Osteoblast (primary cell): ENCODE measurements around the gene SLFN14. TPM values are rescaled to one million over a fixed set of nuclear protein-coding genes. Genes with fewer than 3 reads are reported as not detected.
"Not testable (repeated sequence)": the region's sequence is repeated elsewhere in the genome, so short reads cannot be mapped to it uniquely, and the experiment has no call there.

Source experiments
- DNase-seq: peaks from one replicate; pipeline ENCODE4 v3.0.0; 2011; ENCODE audit warnings: low spot score, mixed read lengths; ENCODE audit not compliant: insufficient read length; ENCODE audit errors: missing footprints
- H2AFZ ChIP-seq: 2 replicates; pipeline ENCODE4 v1.6.0; 2011; ENCODE audit warnings: mild to moderate bottlenecking, low read length
- H3K27ac ChIP-seq: 2 replicates; pipeline ENCODE4 v1.5.1; 2011; ENCODE audit warnings: mild to moderate bottlenecking, low read depth, low read length, moderate library complexity
- H3K27me3 ChIP-seq: 2 replicates; pipeline ENCODE4 v1.6.0; 2012; ENCODE audit warnings: mild to moderate bottlenecking, control low read depth, inconsistent platforms, low read length, moderate library complexity; ENCODE audit not compliant: insufficient read depth
- H3K36me3 ChIP-seq: 2 replicates; pipeline ENCODE4 v1.5.1; 2011; ENCODE audit warnings: mild to moderate bottlenecking, low read length, control low read depth, moderate library complexity; ENCODE audit not compliant: insufficient read depth
- H3K4me1 ChIP-seq: 2 replicates; pipeline ENCODE4 v1.5.1; 2011; ENCODE audit warnings: mild to moderate bottlenecking, low read length, control low read depth, moderate library complexity; ENCODE audit not compliant: insufficient read depth
- H3K4me2 ChIP-seq: 2 replicates; pipeline ENCODE4 v1.6.0; 2011; ENCODE audit warnings: mild to moderate bottlenecking, low read length; ENCODE audit not compliant: insufficient read depth
- H3K4me3 ChIP-seq: fragments of 200-600 bp; sonication (generic); 3 replicates; pipeline ENCODE4 v1.5.1; 2012; ENCODE audit warnings: mild to moderate bottlenecking, low read length, inconsistent platforms; ENCODE audit not compliant: insufficient read depth
- H3K79me2 ChIP-seq: 2 replicates; pipeline ENCODE4 v1.6.0; 2012; ENCODE audit warnings: mild to moderate bottlenecking, low read length, control low read depth, inconsistent platforms; ENCODE audit not compliant: insufficient read depth
- H3K9me3 ChIP-seq: 2 replicates; pipeline ENCODE4 v1.5.1; 2011; ENCODE audit warnings: low read depth, low read length, control low read depth
- H4K20me1 ChIP-seq: 2 replicates; pipeline ENCODE4 v1.6.0; 2012; ENCODE audit warnings: mild to moderate bottlenecking, low read length, control low read depth; ENCODE audit not compliant: insufficient read depth
- total RNA-seq: library from RNA; depleted of rRNA; stranded (reverse); fragments of >200 nt; gene quantifications from 2 replicates; pipeline ENCODE4 v1.2.3, GENCODE V29; 2012
- TF ChIP-seq, protein P1 (sequence below): IDR thresholded peaks from 2 replicates; pipeline ENCODE4 v1.5.1; 2011; ENCODE audit warnings: mild to moderate bottlenecking, low read depth, low read length, moderate library complexity; ENCODE audit errors: extremely low read depth

The SLFN14 gene
- total RNA-seq, 1 donor = under 0.01 TPM

DNA sequence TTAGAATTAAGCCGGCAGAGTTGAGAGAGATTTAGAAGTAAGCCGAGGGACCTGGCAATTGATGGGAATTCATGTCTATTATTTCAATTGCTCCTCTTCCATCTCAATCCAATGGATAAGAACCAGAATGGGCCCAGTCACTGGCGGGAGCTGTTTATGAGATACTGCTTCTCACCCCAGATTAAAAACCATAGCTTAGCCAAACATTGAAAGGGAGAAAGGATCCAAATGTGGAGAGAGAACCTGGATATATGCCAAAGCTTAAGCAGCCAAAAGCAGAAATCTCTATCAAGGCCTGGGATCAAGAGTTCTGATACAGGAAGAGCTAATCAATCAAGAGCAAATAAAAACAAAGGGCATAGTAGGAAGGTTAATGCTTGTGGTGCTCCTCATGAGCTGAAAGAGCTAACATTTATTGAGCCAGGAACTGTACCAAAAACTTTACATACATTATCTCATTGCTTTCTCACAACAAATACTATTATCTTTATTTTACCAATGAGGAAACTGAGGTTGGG is 26.0 kb downstream of the SLFN14 start:
- no peak for DNase-seq
- Histone ChIP-seq H3K27ac (no peak overlapping the region), H4K20me1 (no peaks in the 10 kb centered on the region), H3K27me3 (no peaks in the 10 kb centered on the region), H3K4me1 (peaks cover 4% of the 10 kb centered on the region), H3K79me2 (no peaks in the 10 kb centered on the region), H3K36me3 (no peaks in the 10 kb centered on the region), H3K9me3 (no peaks in the 10 kb centered on the region), H3K4me2 (no peak overlapping the region), H2AFZ (no peak overlapping the region), H3K4me3 (no peak overlapping the region)
- TF ChIP-seq, protein P1, sequence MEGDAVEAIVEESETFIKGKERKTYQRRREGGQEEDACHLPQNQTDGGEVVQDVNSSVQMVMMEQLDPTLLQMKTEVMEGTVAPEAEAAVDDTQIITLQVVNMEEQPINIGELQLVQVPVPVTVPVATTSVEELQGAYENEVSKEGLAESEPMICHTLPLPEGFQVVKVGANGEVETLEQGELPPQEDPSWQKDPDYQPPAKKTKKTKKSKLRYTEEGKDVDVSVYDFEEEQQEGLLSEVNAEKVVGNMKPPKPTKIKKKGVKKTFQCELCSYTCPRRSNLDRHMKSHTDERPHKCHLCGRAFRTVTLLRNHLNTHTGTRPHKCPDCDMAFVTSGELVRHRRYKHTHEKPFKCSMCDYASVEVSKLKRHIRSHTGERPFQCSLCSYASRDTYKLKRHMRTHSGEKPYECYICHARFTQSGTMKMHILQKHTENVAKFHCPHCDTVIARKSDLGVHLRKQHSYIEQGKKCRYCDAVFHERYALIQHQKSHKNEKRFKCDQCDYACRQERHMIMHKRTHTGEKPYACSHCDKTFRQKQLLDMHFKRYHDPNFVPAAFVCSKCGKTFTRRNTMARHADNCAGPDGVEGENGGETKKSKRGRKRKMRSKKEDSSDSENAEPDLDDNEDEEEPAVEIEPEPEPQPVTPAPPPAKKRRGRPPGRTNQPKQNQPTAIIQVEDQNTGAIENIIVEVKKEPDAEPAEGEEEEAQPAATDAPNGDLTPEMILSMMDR = no peak

DNA sequence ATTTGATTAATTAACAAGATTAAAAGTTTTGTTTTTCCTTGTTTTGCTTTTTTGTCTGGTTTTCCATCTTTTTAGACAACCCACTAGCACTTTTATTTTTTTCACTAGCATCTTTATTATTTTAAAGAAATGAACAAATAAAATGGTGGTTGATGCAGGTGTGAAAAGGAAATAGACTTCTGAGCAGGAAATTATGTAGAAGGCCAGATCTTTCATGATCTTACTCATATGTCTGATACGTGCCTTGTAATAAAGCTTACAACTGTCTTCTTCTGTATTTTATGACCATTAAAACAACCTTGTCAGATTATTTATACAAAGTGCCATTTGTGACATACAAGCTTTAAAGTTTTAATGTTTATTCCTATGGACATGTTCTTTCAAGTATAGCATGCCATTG is 29.5 kb downstream of the SLFN14 start:
- Histone ChIP-seq H3K79me2 (no peaks in the 10 kb centered on the region), H3K9me3 (no peaks in the 10 kb centered on the region), H3K4me1 (no peaks in the 10 kb centered on the region), H2AFZ (no peak overlapping the region), H3K27ac (no peak overlapping the region), H3K4me3 (no peak overlapping the region), H3K4me2 (no peak overlapping the region), H4K20me1 (no peaks in the 10 kb centered on the region), H3K27me3 (no peaks in the 10 kb centered on the region), H3K36me3 (no peaks in the 10 kb centered on the region)
- DNase-seq = no peak
- TF ChIP-seq, protein P1 = no peak

DNA sequence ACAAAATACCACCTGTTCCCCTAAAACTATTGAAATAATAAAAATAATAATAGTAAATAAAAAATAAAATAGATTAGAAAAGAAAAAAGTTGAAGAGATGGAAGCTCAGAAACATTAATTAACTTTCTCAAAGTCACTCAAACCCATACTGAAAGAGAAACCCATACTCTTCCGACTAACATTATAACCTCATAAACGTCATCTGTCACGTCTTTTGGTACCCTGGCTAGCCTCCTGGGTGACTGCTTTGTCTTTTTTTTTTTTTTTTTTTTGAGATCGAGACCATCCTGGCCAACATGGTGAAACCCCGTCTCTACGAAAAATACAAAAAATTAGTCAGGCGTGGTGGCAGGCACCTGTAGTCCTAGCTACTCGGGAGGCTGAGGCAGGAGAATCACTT is 30.8 kb downstream of the SLFN14 start:
- no peak for DNase-seq
- Histone ChIP-seq H3K79me2 (no peaks in the 10 kb centered on the region), H3K4me3 (no peak overlapping the region), H3K27me3 (no peaks in the 10 kb centered on the region), H3K9me3 (no peaks in the 10 kb centered on the region), H3K27ac (no peak overlapping the region), H3K4me2 (no peak overlapping the region), H3K4me1 (no peaks in the 10 kb centered on the region), H4K20me1 (no peaks in the 10 kb centered on the region), H2AFZ (no peak overlapping the region), H3K36me3 (no peaks in the 10 kb centered on the region)
- TF ChIP-seq, protein P1 = no peak

DNA sequence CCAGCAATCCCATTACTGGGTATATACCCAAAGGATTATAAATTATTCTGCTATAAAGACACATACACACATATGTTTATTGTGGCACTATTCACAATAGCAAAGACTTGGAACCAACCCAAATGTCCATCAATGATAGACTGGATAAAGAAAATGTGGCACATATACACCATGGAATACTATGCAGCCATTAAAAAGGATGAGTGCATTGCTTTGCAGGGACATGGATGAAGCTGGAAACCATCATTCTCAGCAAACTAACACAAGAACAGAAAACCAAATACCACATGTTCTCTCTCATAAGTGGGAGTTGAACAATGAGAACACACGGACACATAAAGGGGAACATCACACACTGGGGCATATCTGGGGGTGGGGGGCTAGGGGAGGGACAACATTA is 31.3 kb downstream of the SLFN14 start:
- H3K9me3 ChIP-seq, H4K20me1 ChIP-seq, H2AFZ ChIP-seq, H3K4me3 ChIP-seq, H3K79me2 ChIP-seq, H3K4me1 ChIP-seq, H3K4me2 ChIP-seq, DNase-seq, H3K36me3 ChIP-seq, H3K27me3 ChIP-seq, H3K27ac ChIP-seq: not testable (repeated sequence)

DNA sequence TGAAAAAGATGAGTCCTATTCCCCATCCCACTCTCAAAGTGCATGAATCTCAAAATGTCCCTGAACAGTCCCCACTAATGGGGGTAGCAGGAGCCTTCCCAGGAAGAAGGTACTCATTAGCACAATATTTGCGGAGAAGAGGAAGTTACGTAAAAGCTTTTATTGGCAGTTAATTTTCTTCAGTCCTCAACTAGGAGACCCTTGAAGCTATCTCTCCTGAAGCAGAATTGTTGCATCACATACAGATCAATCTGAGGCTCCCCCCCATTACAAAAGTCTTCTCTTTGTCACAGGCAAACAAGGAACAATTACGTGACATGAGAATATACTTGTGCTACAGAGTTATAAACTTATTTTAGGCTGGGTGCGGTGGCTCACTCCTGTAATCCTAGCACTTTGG is 37.3 kb downstream of the SLFN14 start:
- no peak for DNase-seq
- Histone ChIP-seq H3K79me2 (no peaks in the 10 kb centered on the region), H3K27ac (no peak overlapping the region), H2AFZ (no peak overlapping the region), H3K4me3 (no peak overlapping the region), H3K9me3 (no peaks in the 10 kb centered on the region), H3K36me3 (no peaks in the 10 kb centered on the region), H3K27me3 (peaks cover 13% of the 10 kb centered on the region), H4K20me1 (no peaks in the 10 kb centered on the region), H3K4me1 (no peaks in the 10 kb centered on the region), H3K4me2 (no peak overlapping the region)
- TF ChIP-seq, protein P1 = no peak

DNA sequence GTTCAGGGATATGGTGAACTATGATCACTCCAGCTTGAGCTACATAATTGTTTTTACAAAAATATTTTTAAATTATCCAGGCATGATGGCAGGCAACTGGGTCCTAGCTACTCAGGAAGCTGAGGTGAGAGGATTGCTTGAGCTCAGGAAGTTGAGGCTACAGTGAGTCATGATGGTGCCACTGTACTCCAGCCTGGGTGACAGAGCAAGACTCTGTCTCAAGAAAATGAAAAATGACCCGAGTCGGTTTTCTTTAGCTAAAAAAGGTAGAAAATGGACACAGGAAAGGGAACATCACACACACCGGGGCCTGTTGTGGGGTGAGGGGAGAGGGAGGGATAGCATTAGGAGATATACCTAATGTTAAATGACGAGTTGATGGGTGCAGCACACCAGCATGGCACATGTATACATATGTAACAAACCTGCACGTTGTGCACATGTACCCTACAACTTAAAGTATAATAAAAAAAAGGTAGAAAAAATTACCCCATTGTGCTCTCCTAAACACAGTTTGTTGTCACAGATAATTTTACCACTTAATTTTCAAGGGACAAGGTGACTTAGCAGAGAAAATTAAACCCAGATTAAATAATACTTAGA is 38.9 kb downstream of the SLFN14 start:
- not testable (repeated sequence) for H3K4me2 ChIP-seq, H3K9me3 ChIP-seq, DNase-seq, H3K36me3 ChIP-seq, H2AFZ ChIP-seq, H3K4me1 ChIP-seq, H4K20me1 ChIP-seq, H3K4me3 ChIP-seq, H3K27ac ChIP-seq, H3K79me2 ChIP-seq
- peaks cover 13% of the 10 kb centered on the region for H3K27me3 ChIP-seq
